HUES64 (cell line): ENCODE results near the gene RUSC1.

ENCODE experiments used
- H3K27ac ChIP-seq: 2 replicates; pipeline ENCODE4 v1.7.0; 2013; ENCODE audit warnings: low read depth, low read length, inconsistent platforms
- H3K27me3 ChIP-seq: 2 replicates; pipeline ENCODE4 v1.6.1; 2013; ENCODE audit warnings: mild to moderate bottlenecking, low read length; ENCODE audit not compliant: insufficient read depth
- H3K36me3 ChIP-seq: 2 replicates; pipeline ENCODE4 v1.6.1; 2013; ENCODE audit warnings: mild to moderate bottlenecking, low read length; ENCODE audit not compliant: insufficient read depth
- H3K4me1 ChIP-seq: 2 replicates; pipeline ENCODE4 v1.6.1; 2013; ENCODE audit warnings: mild to moderate bottlenecking, low read length, moderate library complexity; ENCODE audit not compliant: insufficient read depth
- H3K4me3 ChIP-seq: 2 replicates; pipeline ENCODE4 v1.5.1; 2013; ENCODE audit warnings: mild to moderate bottlenecking, low read length, moderate library complexity
- H3K9ac ChIP-seq: 2 replicates; pipeline ENCODE4 v1.6.1; 2013; ENCODE audit warnings: mild to moderate bottlenecking, low read depth, low read length
- H3K9me3 ChIP-seq: 2 replicates; pipeline ENCODE4 v1.6.1; 2013; ENCODE audit warnings: low read depth, low read length; ENCODE audit not compliant: insufficient read depth
- WGBS: fragments of 150-250, 120-280 bp; methylation state at CpG from one replicate; pipeline ENCODE4 v1.1.7; 2013; ENCODE audit warnings: missing lambda C conversion rate; 5-methylcytosine and 5-hydroxymethylcytosine counted together

The RUSC1 gene

DNA sequence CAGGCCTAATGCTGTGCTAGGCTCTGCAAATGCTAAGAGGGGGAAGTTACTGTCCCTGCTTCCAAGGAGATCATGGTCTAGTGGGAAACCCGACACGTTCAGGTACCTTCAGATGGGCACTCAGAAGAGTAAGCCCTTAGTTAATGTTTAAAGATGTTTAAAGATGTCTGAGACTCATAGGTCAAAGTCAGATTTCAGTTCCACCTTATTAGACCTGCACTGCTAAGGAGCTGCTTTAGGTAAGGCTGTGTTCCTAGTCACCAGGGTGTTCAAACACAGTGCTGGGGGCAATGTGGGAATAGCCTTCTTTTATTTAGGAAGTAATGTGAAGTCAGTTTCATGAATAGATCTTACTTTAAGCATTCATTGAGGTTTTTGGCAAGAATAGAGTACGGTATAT lies 3.8 kb upstream of the RUSC1 start:
- H3K9me3 ChIP-seq: no peaks in the 10 kb centered on the region
- peaks cover 69% of the 10 kb centered on the region for H3K36me3 ChIP-seq
- H3K9ac ChIP-seq: no peak overlapping the region
- H3K27ac ChIP-seq: no peak overlapping the region
- WGBS: 89% methylated on average over 3 of the region's 3 CpGs
- H3K4me3 ChIP-seq: no peak overlapping the region
- peaks cover 8% of the 10 kb centered on the region; the same call in 1 of the 2 replicates for H3K27me3 ChIP-seq
- H3K4me1 ChIP-seq: peaks cover 5% of the 10 kb centered on the region; the same call in 1 of the 2 replicates

DNA sequence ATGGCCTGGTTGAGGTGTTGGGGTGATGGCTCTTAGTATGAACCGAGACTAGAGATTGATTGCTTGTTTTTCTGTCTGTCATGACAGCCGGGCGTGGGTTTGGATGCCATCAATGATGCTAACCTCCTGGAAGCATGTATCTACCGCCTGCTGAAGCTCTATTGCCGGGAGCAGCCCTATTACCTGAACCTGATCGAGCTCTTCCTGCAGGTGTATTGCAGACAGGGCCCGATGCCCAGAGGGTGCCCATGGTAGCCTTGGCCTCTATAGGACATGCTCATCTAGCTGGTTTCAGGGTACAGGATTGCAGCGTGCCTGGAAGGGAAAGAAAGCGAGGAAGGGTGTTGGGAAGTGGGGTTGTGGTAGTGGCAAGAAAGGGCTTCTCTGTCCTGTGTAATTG lies 2.6 kb upstream of the RUSC1 start:
- WGBS: 96% methylated on average over 9 of the region's 9 CpGs
- Histone ChIP-seq H3K27ac (no peak overlapping the region), H3K36me3 (peaks cover 60% of the 10 kb centered on the region), H3K4me3 (no peak overlapping the region), H3K9ac (no peak overlapping the region), H3K4me1 (peaks cover 11% of the 10 kb centered on the region; the same call in 1 of the 2 replicates), H3K9me3 (no peaks in the 10 kb centered on the region), H3K27me3 (peaks cover 10% of the 10 kb centered on the region; the same call in 1 of the 2 replicates)

DNA sequence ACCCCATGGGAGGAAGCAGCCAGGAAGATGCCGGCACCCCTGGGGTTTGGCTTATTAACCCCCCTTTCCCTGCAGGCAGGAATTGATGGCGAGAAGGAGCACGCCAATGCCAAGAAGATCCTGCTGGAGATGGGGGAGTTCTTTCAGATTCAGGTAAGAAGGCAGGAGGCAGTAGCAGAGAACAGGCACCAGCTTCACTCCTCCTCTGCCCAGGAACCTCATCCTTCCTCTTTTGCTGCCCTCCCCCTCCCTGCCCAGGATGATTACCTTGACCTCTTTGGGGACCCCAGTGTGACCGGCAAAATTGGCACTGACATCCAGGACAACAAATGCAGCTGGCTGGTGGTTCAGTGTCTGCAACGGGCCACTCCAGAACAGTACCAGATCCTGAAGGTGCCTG lies 1.2 kb upstream of the RUSC1 start:
- Histone ChIP-seq H3K36me3 (peaks cover 49% of the 10 kb centered on the region), H3K4me1 (peaks cover 11% of the 10 kb centered on the region; the same call in 1 of the 2 replicates), H3K9ac (no peak overlapping the region), H3K27me3 (peaks cover 10% of the 10 kb centered on the region; the same call in 1 of the 2 replicates), H3K4me3 (no peak overlapping the region), H3K27ac (no peak overlapping the region), H3K9me3 (no peaks in the 10 kb centered on the region)
- 93% methylated on average over 5 of the region's 5 CpGs for WGBS

DNA sequence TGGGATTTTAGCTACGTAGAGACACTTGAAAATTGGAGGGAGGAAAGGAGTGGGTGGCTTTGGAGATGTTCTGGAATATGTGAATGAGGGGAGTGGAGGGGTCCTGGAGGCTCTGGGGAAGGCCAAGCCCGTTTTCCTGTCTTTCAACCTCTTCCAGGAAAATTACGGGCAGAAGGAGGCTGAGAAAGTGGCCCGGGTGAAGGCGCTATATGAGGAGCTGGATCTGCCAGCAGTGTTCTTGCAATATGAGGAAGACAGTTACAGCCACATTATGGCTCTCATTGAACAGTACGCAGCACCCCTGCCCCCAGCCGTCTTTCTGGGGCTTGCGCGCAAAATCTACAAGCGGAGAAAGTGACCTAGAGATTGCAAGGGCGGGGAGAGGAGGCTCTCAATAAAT lies 442 bp upstream of the RUSC1 start:
- WGBS: 74% methylated on average over 11 of the region's 11 CpGs
- peaks cover 42% of the 10 kb centered on the region for H3K36me3 ChIP-seq
- peaks cover 11% of the 10 kb centered on the region; the same call in 1 of the 2 replicates for H3K4me1 ChIP-seq
- H3K27ac ChIP-seq: 0 out of 2 replicates have a peak overlapping the region, but pooled peaks have one; percentile 13
- H3K4me3 ChIP-seq: peak overlapping the region; percentile 90
- H3K9ac ChIP-seq: no peak overlapping the region
- peaks cover 10% of the 10 kb centered on the region; the same call in 1 of the 2 replicates for H3K27me3 ChIP-seq
- H3K9me3 ChIP-seq: no peaks in the 10 kb centered on the region

DNA sequence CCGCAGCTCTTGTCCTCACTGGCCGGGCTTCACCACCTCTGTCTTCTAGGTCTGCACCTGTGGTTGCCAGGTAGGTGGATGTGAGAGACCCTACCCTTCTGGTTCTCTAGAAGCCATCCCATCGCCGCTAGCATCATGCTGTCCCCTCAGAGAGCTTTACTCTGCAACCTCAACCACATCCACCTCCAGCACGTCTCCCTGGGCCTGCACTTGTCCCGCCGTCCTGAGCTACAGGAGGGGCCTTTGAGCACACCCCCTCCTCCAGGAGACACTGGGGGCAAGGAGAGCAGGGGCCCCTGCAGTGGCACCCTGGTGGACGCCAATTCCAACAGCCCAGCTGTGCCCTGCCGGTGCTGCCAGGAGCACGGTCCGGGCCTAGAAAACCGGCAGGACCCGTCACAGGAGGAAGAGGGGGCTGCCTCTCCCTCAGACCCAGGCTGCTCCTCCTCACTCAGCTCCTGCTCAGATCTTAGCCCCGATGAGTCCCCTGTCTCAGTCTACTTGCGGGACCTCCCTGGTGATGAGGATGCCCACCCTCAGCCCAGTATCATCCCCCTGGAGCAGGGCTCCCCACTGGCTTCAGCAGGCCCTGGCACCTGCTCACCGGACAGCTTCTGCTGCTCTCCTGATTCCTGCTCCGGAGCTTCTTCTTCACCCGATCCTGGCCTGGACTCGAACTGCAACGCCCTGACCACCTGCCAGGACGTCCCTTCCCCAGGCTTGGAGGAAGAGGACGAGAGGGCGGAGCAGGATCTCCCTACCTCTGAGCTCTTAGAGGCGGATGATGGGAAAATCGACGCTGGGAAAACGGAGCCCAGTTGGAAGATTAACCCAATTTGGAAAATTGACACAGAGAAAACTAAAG lies 1.2 kb downstream of the RUSC1 start:
- H3K4me1 ChIP-seq: peaks cover 11% of the 10 kb centered on the region; the same call in 1 of the 2 replicates
- H3K9ac ChIP-seq: 0 out of 2 replicates have a peak overlapping the region, but pooled peaks have one; percentile 7
- H3K4me3 ChIP-seq: peak overlapping the region; percentile 90
- 33% methylated on average over 27 of the region's 27 CpGs for WGBS
- H3K27ac ChIP-seq: no peak overlapping the region
- peaks cover 45% of the 10 kb centered on the region for H3K36me3 ChIP-seq
- peaks cover 10% of the 10 kb centered on the region; the same call in 1 of the 2 replicates for H3K27me3 ChIP-seq
- H3K9me3 ChIP-seq: no peaks in the 10 kb centered on the region

DNA sequence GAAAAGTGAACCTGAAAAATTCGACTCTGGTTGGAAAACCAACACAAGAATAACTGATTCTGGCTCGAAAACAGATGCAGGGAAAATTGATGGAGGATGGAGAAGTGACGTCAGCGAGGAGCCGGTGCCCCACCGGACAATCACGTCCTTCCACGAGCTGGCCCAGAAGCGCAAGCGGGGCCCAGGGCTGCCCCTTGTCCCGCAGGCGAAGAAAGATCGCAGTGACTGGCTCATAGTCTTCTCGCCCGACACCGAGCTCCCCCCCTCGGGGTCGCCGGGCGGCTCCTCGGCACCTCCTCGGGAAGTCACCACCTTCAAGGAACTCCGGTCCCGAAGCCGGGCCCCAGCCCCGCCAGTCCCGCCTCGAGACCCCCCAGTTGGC lies 1.9 kb downstream of the RUSC1 start:
- peaks cover 45% of the 10 kb centered on the region for H3K36me3 ChIP-seq
- WGBS: 2% methylated on average over 28 of the region's 28 CpGs
- peak overlapping the region; percentile 90 for H3K4me3 ChIP-seq
- peaks cover 11% of the 10 kb centered on the region; the same call in 1 of the 2 replicates for H3K4me1 ChIP-seq
- 0 out of 2 replicates have a peak overlapping the region, but pooled peaks have one; percentile 7 for H3K9ac ChIP-seq
- H3K9me3 ChIP-seq: no peaks in the 10 kb centered on the region
- H3K27ac ChIP-seq: no peak overlapping the region
- peaks cover 10% of the 10 kb centered on the region; the same call in 1 of the 2 replicates for H3K27me3 ChIP-seq

DNA sequence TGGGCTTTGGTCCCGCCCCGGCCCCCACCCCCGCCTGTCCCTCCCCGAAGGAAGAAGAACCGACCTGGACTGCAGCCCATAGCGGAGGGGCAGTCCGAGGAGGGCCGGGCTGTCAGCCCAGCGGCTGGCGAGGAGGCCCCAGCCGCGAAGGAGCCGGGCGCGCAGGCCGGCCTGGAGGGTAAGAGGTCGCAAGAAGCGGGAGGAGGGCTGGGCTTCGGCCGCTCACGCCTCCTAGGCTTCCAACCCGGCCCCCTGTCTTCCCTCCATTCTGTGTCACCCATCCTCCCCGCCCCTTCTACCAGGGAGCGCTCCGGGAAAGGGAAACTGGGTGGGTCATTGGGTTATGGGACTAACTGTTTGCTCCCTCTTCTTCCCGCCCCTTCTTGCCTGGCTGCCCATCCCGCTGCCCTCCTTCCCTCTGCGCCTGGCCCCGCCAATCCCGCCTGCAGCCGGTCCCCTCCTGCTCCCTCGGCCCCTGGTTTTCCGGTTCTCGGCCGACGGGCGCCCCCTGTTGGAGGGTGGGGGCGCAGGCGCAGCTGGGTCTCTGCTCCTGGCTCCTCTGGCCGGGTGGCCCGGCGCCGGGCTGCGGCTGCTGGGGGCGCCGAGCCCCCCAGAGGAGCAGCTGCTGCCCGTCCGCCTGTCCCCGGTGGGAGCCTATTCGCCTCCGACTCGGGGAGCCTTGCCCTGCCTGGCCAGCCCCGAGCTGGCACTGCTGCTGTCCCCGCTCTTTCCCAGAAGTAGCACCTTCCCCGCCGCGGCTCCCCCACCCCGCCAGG lies 2.4 kb downstream of the RUSC1 start:
- H3K4me3 ChIP-seq: peak overlapping the region; percentile 90
- no peaks in the 10 kb centered on the region for H3K9me3 ChIP-seq
- peaks cover 10% of the 10 kb centered on the region; the same call in 1 of the 2 replicates for H3K27me3 ChIP-seq
- H3K9ac ChIP-seq: no peak overlapping the region
- peak overlapping the region; percentile 58; the same call in 1 of the 2 replicates for H3K27ac ChIP-seq
- H3K4me1 ChIP-seq: peaks cover 11% of the 10 kb centered on the region; the same call in 1 of the 2 replicates
- peaks cover 45% of the 10 kb centered on the region for H3K36me3 ChIP-seq
- WGBS: under 1% methylated on average over 55 of the region's 58 CpGs

DNA sequence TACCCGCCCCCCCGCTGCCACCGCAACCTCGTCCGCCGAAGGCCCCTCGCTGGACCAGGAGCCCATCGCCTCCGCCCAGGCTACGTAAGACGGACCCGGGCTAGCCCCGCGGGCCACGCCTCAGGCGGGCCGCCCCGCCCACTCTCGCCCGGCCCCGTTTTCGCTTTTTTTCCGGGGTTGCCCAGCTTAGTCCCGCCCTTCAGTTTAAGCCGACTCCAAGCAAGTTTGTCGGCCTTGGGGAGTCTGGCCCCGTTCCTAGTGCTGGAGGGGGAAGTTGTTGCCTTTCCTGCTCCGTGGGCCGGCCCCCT lies 3.0 kb downstream of the RUSC1 start:
- Histone ChIP-seq H3K4me3 (peak overlapping the region; percentile 90), H3K27ac (peak overlapping the region; percentile 83), H3K9ac (peak overlapping the region; percentile 71), H3K27me3 (peaks cover 10% of the 10 kb centered on the region; the same call in 1 of the 2 replicates), H3K9me3 (no peaks in the 10 kb centered on the region), H3K4me1 (peaks cover 11% of the 10 kb centered on the region; the same call in 1 of the 2 replicates), H3K36me3 (peaks cover 45% of the 10 kb centered on the region)
- 0% methylated on average over 29 of the region's 29 CpGs for WGBS

DNA sequence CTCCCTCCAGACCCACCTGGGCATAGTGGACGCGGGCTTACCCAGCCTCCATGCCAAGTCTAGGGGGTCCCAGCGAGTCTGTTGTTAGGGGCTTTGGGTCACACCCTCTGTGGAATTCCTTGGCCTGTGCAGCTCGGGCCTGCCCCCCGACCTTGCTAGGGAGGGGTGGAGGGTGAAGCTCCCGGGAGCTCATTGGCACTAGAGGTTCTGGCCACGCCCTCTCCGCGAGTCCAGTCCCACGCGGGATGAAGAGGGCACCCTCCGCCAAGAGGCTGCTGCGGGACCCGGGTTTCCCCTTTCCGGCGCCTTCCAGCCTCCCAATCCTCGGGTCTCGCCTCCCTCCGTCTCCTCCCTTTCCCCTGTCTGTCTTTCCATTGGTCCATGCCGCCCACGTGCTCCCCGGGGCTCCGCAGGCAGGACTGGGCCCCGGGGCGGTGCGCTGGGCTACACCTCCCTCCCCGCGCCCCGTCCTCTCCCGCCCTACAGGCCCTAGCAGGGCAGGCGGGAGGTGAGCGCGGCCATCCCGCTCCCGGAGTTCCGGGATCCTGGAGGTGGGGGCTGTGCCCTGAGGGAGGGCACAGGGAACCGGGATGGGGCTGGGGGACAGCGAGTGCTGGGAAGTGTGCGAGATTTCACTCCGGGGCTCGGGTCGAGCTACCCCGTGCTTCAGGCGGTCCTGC lies 3.5 kb downstream of the RUSC1 start:
- Histone ChIP-seq H3K27ac (peak overlapping the region; percentile 83), H3K27me3 (peaks cover 10% of the 10 kb centered on the region; the same call in 1 of the 2 replicates), H3K9ac (peak overlapping the region; percentile 71), H3K4me1 (peaks cover 11% of the 10 kb centered on the region; the same call in 1 of the 2 replicates), H3K36me3 (peaks cover 43% of the 10 kb centered on the region), H3K9me3 (no peaks in the 10 kb centered on the region), H3K4me3 (peak overlapping the region; percentile 90)
- under 1% methylated on average over 44 of the region's 44 CpGs for WGBS

DNA sequence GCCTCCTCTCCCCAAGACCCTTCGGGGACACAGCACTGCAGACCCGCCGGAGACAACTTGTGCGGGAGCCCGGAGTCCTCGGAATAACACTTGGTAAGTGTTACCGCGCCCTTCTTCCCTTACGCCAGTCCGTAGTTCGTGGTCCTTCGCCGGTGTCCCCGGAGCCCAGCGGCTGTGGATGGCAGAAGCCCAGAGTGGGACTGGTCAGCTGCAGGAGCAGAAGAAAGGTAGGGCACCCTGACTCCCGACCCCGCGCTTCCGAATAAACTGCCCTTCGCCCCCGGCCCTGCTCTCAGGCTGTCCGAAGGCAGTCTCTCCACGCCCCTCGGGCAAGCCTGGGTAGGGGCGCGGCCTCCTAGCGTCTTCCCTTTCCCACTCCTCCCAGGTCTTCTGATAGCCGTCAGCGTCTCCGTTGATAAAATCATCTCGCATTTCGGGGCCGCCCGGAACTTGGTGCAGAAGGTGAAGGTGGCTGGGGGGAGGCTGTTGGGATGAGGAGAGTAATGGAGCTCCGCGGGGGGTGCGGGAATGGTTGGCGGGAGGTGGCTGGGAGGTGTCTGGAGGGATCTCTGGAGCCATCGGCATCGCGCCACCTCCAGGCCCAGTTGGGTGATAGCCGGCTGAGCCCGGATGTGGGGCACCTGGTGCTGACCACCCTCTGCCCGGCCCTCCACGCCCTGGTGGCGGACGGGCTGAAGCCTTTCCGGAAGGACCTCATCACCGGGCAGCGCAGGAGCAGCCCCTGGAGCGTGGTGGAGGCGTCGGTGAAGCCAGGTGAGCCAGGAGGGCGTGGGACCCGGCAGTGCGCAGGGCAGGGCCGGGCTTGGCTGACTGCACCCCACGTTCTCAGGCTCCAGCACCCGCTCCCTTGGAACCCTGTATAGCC lies 4.3 kb downstream of the RUSC1 start:
- Histone ChIP-seq H3K27me3 (peaks cover 10% of the 10 kb centered on the region; the same call in 1 of the 2 replicates), H3K36me3 (peaks cover 39% of the 10 kb centered on the region), H3K9ac (peak overlapping the region; percentile 71), H3K4me3 (peak overlapping the region; percentile 90), H3K9me3 (no peaks in the 10 kb centered on the region), H3K27ac (peak overlapping the region; percentile 55; the same call in 1 of the 2 replicates), H3K4me1 (peaks cover 11% of the 10 kb centered on the region; the same call in 1 of the 2 replicates)
- WGBS: 6% methylated on average over 59 of the region's 59 CpGs
